Peyer's patch (tissue), 4 donors: ENCODE data around the gene RNF31.

Experiments used
- POLR2A ChIP-seq, 2 donors: fragments of 450-650 bp; IDR thresholded peaks; one replicate each; pipeline ENCODE4 v1.5.1; 2017; ENCODE audit warnings: antibody characterized with exemption in 2 of 2, mild to moderate bottlenecking in 2 of 2, moderate library complexity in 2 of 2
- TF ChIP-seq, protein P1 (sequence below), 6 experiments: fragments of 450-650 bp in 4 of 6; fragments of 200-600 bp in 2 of 6; sonication (generic) in 1 of 6; IDR thresholded peaks; one replicate each; pipeline ENCODE4 v1.5.1; 2017 to 2019; ENCODE audit warnings: antibody characterized with exemption in 6 of 6, mild to moderate bottlenecking in 3 of 6, moderate library complexity in 1 of 6

GRCh38 chr14:24115422-24116127 lies 31.7 kb upstream of the RNF31 start:
- TF ChIP-seq, protein P1, sequence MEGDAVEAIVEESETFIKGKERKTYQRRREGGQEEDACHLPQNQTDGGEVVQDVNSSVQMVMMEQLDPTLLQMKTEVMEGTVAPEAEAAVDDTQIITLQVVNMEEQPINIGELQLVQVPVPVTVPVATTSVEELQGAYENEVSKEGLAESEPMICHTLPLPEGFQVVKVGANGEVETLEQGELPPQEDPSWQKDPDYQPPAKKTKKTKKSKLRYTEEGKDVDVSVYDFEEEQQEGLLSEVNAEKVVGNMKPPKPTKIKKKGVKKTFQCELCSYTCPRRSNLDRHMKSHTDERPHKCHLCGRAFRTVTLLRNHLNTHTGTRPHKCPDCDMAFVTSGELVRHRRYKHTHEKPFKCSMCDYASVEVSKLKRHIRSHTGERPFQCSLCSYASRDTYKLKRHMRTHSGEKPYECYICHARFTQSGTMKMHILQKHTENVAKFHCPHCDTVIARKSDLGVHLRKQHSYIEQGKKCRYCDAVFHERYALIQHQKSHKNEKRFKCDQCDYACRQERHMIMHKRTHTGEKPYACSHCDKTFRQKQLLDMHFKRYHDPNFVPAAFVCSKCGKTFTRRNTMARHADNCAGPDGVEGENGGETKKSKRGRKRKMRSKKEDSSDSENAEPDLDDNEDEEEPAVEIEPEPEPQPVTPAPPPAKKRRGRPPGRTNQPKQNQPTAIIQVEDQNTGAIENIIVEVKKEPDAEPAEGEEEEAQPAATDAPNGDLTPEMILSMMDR (IDR thresholded peaks at IDR 0.05), result no peak
- TF ChIP-seq POLR2A (IDR thresholded peaks at IDR 0.05), result no peak
